Ramos (cell line): Measurements from ENCODE around the gene AKR7A3.
"Not testable (repeated sequence)": the region's sequence is repeated elsewhere in the genome, so short reads cannot be mapped to it uniquely, and the experiment has no call there.

Source experiments
- in situ Hi-C: fragments of 300-500 bp; cut with MboI; formaldehyde crosslinking; loops from one replicate; pipeline ENCODE4 v1.14.3; 2022; ENCODE audit warnings: low sequenced_read_pairs; ENCODE audit not compliant: unreplicated experiment

Gene AKR7A3

DNA sequence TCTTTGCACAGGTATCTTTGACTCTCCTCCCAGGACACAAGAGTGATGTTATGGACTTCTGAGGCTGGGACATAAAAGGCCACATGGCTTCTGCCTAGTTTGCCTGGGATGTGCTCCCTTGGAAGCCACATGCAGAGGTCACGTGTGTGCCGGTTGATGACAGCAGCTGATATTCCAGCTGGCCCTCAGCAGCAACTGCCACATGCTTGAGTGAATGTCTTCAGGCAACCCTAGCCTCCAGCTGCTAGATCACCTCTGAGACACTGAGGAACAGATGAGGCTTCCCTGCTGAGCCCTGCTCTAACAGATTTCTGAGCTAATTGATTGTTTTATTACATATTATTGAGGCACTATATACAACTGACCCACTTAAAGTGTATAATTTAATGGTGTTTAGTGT is 11.6 kb upstream of the AKR7A3 start:
- in situ Hi-C loops = no loop called here

DNA sequence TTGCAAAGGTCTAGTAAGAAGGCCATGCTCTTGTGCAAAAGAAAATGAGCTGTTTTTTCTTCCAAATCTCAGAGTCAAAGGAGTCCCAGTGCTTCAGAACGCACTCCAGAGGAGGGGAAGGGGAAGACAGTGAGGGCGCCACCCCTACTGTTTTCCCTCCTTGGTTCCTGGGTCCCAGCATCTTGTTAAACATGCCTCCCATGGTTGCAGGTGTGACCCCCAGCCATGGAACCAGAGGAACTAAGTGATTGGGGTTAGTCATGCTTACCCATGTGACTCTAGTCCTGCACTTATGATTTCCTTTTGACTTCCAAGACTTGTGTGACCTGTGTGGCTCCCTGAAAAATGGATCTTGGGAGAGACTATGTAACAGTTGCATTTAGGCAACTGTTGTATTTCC is 6.1 kb upstream of the AKR7A3 start:
- in situ Hi-C loops = no loop called here

DNA sequence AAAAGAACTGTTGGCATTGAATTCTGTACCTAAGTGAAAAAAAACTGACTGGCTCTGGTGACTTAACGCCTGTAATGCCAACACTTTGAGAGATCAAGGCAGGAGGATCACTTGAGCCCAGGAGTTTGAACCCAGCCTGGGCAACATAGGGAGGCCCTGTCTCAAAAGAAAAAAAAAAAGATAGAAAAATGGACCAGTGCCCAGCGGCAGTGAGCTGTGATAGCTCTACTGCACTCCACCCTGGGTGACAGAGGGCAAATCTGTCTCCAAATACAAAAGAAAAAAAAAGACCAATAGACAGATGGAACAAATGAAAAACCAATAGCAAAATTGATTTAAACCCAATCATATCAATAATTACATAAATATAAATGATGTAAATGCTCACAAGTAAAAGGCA is 674 bp upstream of the AKR7A3 start:
- in situ Hi-C loops = no loop called here

DNA sequence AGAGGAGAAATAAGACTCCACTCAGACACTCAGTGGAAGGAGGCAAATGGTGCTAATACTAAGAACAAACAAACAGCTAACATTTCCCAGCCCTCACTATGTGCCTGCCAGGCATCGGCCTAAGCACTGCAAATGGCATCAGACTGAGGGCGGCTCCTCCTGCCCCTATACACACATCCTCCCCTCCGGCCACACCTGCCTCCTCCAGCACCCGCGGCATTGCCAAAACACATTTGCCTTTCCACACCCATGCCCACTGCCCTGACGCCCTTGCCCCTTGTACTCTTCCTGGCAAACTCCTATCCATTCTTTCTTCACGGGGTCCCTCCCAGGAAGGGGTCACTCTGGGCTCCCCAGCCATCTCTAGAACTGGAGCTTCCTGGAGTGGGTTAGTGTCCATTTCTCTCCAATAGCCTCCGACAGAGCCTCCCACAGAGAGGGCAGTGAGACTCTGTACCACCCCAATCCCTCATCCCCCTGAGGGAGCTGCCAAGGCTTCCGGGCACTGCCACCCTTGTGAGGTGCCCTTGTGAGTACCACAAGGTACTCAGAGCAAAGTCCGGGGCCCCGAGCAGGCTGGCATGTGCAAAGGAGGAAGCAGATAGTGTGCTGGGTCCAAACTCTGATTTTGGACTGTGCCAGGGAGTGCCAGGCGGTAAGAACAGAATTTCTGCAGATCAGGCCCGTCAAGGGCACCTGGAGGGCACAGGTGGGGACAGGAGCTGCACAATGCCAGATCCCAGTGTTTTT is 959 bp downstream of the AKR7A3 start:
- in situ Hi-C loops = no loop called here

DNA sequence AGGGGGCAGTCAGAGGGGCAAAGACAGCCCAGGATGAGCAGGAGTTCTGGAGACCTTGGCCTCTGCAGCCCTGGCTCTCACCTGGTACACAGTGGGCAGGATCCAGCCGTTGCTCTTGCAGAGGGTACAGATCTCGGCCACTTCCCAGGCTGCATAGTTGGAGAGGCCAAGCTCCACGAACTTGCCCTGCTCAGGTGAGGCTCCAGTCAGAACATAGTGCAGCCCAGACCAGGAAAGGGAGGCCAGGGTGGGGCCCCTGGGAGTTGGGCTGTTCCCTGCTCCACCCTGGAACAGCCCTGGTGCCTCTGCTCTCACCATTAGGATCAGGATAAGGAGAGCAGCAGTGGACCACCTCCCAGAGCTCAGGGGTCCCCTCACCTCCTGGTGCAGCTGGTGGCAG is 2.8 kb downstream of the AKR7A3 start:
- in situ Hi-C loops = not testable (repeated sequence)

DNA sequence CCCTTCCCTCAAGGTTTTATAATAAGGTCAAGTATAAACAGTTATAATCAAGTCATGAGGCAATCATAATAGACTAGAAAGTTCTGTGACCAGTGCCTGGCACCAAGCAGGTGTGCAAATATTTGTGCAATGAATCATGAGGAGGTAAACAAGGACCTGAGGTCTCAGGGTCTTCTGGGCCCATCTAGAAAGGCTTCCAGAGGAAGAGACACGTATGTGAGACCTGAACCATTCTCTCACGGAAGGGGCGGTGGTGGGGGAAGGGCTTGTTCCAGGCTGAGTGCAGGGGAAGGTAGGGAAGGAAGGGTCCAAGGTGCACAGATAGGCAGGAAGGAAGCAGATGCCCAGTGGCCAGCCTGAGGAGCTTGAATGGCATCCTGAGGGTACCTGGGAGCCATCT is 3.2 kb downstream of the AKR7A3 start:
- in situ Hi-C loops = not testable (repeated sequence)

DNA sequence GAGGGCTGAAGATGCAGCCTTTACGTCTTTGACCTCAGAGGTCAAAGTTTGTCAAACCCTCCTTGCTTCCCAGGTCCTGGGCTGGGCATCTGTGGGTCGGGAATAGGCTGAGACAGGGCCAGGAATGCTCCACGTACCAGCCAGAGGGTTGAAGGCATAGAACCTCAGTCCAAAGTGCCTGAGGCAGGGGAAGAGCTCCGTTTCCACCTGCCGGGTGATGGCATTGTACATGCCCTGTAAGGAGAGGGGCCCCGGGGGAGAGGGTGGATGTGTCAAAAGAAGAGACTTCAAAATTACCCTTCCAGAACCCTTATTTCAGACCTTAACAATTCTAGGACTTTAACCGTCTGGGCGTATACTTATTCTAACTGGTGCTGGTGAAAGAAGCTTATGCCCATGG is 3.7 kb downstream of the AKR7A3 start:
- in situ Hi-C loops = no loop called here

DNA sequence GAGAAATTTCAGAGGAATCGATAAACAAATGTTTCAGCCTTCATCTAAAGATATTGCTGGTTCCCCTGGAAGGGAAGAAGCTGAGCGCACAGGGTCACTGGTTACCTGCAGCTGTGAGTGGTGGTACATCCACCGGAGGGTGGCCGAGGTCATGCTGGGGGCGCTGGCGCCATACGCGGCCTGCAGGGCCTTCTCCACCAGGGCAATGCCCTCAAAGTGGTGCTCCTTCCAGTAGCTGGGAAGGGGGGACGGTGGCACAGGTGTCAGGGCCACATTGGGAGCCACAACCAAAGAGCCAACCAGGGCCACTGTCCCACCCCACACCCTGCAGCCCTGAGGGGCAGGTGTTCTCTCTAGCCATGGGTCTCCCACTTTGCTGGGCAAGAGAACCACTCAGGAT is 4.7 kb downstream of the AKR7A3 start:
- in situ Hi-C loops = no loop called here

DNA sequence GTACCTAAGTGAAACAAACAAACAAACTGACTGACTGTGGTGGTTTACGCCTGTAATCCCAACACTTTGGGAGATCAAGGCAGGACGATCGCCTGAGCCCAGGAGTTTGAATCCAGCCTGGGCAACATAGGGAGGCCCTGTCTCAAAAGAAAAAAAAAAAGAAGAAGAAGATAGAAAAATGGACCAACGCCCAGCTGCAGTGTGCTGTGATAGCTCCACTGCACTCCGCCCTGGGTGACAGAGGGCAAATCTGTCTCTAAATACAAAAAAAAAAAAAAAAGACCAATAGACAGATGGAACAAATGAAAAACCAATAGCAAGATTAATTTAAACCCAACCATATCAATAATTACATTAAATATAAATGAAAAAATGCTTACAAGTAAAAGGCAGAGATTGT is 13.9 kb downstream of the AKR7A3 start:
- in situ Hi-C loops = no loop called here

DNA sequence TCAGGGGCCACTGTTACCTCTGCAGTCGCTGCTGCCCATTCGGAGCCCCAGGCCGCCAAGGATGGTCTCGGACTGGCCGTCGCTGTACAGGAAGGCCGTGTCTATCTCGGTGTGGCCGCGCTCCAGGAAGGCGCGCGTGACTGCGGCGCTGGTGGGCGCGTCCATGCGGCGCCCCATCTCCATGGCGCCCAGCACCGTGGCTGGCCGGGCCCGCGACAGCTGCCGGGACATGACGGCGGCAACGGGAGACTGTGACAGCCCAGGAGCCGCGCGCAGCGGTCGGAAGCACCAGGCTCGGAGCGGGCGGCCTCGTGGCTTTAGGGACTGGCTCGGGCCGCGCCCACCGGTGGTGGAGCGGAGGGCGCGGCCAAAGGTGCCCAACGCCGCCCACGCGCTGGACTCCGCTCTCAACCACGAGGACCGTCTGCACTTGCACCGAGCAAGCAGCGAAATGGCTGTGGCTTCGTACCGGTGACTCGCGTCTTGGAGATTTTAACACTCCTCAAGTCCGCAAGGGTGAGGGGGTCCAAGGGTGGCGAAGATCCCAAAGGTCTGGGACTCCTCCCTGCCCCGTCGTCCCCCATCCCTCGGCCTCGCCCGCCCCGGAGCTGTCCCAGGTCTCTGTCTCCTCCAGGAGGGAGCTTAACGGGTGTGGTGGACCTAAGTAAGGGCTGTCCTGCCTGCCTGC is 14.6 kb downstream of the AKR7A3 start:
- in situ Hi-C loops = not testable (repeated sequence)

DNA sequence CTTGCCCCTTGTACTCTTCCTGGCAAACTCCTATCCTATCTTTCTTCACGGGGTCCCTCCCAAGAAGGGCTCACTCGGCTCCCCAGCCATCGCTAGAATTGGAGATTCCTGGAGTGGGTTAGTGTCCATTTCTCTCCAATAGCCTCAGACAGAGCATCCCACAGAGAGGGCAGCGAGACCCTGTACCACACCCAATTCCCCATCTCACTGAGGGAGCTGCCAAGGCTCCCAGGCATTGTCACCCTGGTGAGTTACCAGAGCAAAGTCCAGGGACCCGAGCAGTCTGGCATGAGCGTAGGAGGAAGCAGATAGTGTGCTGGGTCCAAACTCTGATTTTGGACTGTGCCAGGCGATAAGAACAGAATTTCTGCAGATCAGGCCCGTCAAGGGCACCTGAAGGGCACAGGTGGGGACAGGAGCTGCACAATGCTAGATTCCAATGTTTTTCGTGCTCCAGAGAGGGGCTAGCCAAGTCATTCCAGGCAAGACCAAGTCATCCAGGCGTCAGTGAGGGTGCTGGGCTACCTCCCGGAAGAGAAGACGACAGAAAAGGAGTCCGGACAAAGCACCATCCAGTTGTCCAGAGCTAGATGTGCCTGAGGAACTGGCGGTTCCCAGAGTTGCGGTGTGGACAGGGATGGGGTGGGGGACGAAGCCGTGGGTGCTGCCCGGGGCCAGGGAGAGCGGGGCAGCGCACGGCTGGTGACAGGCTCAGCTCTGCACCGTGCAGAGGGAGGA is 15.3 kb downstream of the AKR7A3 start:
- in situ Hi-C loops = no loop called here

DNA sequence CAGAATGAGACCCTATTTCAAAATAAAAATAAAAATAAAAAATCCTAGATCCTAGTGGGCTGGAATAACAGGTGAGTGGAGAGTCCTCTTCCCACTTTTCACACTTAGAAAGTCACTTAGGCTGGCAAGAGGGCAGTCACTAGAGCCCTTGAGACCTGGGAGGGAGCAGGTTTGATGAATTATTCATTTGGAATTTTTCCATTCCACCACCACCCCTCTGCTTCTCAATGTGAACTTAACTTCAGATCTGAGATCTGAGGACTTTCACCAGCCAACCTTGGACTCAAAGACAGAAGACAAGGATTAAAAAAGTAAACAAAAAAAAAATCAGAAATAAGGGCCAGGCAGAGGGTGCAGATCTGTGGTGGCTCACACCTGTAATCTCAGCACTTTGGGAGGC is 16.5 kb downstream of the AKR7A3 start:
- in situ Hi-C loops = no loop called here

DNA sequence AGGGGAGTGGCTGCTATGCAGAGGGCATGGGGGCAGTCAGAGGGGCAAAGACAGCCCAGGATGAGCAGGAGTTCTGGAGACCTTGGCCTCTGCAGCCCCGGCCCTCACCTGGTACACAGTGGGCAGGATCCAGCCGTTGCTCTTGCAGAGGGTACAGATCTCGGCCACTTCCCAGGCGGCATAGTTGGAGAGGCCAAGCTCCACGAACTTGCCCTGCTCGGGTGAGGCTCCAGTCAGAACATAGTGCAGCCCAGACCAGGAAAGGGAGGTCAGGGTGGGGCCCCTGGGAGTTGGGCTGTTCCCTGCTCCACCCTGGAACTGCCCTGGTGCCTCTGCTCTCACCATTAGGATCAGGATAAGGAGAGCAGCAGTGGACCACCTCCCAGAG is 18.2 kb downstream of the AKR7A3 start:
- in situ Hi-C loops = not testable (repeated sequence)

DNA sequence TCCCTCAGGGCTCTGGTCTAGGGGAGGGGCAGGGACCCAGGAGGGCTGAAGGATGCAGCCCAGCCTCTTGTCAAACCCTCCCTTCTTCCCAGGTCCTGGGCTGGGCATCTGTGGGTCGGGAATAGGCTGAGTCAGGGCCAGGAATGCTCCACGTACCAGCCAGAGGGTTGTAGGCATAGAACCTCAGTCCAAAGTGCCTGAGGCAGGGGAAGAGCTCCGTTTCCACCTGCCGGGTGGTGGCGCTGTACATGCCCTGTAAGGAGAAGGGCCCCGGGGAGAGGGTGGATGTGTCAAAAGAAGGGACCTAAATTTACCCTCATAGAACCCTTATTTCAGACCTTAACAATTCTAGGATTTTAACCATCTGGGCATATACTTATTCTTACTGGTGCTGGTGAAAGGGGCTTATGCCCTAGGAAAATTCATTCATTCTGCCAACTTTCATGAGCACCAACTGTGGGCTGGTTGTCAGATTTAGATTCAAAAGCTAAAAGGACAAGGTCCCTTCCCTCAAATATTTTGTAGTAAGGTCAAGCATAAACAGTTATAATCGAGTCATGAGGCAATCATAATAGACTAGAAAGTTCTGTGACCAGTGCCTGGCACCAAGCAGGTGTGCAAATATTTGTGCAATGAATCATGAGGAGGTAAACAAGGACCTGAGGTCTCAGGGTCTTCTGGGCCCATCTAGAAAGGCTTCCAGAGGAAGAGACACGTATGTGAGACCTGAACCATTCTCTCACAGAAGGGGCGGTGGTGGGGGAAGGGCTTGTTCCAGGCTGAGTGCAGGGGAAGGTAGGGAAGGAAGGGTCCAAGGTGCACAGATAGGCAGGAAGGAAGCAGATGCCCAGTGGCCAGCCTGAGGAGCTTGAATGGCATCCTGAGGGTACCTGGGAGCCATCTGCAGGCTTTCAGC is 18.9 kb downstream of the AKR7A3 start:
- in situ Hi-C loops = not testable (repeated sequence)

DNA sequence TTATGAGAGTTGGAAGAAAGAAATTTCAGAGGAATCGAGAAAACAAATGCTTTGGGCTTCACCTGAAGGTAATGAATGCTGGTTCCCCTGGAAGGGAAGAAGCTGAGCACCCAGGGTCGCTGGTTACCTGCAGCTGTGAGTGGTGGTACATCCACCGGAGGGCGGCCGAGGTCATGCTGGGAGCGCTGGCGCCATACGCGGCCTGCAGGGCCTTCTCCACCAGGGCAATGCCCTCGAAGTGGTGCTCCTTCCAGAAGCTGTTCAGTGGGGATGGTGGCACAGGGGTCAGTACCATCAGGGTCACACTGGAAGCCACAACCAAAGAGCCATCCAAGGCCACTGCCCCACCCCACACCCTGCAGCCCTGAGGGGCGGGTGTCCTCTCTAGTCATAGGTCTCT is 20.1 kb downstream of the AKR7A3 start:
- in situ Hi-C loops = no loop called here

DNA sequence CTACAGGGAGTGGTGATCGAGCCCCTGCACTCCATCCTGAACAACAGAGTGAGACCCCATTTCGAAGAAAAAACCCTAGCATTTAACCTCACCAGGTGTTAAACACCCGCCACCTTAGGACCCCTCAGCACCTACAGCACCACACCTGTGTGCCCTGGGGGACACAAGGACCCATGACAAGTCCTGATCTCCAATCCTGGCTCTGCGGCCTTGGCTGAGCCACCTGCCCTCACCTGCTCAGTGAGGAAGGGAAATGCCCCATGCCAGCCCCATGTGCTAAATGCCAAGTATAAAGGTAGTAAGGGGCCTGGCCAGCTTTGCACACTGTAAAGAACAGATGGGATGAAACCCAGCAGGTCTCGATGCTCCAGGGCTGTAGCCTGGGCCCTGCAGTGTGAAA is 25.8 kb downstream of the AKR7A3 start:
- in situ Hi-C loops = no loop called here

DNA sequence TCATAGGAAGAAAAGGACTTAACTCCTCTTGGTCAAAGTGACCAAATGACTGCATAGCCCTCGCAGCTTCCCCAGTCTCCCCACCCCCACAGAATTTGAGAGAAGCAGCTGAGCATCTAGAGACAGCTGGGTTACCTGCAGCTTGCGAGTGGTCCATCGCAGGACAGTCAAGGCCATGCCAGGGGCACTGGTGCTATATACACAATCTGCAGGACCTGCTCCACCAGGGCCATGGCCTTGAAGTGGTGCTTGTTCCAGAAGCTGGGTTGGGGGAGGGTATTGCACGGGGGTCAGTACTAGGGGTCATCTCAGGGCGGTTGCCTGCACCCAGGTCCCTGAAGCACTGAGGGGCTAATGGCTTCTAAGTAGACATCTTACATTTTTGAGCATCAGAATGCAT is 26.5 kb downstream of the AKR7A3 start:
- in situ Hi-C loops = no loop called here

DNA sequence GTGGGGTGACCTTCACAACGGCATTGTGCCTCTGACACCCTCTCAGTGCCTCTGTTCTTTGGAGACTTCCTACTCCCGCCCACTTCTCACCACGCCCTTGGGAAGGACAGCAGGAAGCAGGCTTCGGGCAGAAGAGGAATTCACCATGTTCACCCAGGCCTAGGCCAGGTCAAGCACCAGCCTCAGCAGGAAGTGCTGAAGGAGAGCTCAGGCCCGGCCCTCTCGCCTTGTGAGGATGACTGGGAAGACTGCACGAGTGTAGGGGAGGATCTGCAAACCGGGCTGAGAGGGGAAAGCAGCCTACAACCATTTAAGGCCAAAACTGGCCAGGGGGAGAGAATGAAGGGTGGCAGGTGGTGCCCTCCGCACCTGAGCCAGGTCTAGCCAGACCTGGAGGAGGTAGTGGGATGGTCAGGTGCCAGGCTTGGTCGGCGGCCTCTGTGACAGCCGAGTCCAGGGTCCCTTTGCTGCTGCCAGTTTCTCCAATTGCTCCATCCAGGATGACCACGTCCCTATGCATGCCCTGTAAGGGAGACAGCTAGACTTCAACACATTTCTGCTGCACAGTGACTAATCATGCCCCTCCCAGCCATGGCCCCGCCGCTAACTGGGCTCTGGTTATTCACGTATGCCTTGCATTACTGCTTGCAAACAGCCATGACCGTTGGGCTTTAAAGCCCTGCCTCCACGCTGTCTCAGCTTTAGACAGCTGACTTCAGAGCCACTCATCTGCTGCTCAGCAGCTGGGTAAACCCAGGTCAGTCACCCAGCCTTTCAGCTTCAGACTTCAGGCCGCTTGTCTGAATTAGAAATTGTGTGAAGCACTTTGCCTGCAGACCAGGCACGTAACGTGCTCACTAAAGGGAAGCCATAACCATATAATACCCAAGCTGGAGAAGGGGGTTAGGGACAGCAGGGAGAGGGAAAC is 28.1 kb downstream of the AKR7A3 start:
- in situ Hi-C loops = no loop called here

DNA sequence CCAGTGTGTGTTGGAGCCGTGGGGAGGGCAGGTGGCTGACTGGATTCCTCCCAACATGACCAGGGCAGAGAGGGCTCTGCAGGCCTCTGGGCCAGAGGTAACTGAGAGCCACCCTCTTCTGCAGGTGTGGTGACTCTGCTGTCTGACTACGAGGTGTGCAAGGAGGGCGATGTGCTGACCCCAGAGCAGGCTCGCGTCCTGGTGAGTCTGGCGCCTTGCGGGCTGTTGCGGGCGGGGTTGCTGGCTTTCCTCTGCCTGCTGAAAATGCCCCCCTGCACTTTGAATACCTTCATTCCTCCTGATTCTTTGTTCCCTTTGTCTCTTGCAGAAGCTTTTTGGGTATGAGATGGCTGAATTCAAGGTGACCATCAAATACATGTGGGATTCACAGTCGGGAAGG is 30.2 kb downstream of the AKR7A3 start:
- in situ Hi-C loops = no loop called here
